HG02938 (cell line): ENCODE results near the gene OR8K3.

ENCODE experiments used
- ATAC-seq: cut with Tn5 transposase; IDR thresholded peaks from one replicate; pipeline ENCODE4 v1.9.1; 2021; ENCODE audit warnings: mild to moderate bottlenecking, moderate library complexity; ENCODE audit not compliant: unreplicated experiment

The OR8K3 gene

GRCh38 chr11:56314844-56315243 is at the start of gene OR8K3:
Gene OR8K3 (plus strand): TSS chr11:56315144. CDS start chr11:56318307, 3,163 bp downstream.
- ATAC-seq = no peak

GRCh38 chr11:56271092-56271491 is 43.9 kb upstream of the OR8K3 start:
- ATAC-seq = no peak

DNA sequence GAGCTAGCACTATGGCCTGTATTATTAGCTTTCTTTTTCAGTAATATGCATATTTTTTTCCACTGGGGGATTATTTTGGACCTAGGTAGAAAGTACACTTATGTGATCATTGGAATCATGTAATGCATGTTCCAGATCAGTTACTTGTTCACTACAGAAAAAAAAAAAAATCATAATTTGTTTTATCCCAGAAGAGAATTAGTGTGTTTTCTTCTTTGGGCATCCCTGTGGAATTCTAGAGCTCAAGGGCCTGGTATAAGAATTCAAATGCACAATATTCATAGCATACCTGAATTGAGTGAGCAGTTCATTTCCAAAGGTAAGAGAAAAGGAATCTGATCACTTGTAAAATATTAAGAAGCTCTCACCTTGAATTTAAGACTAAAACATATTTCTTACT is 41.1 kb upstream of the OR8K3 start, which contains the start of gene OR5T1:
Gene OR5T1 (plus strand): TSS at position 301 of the 400 bp plus-strand sequence. CDS start 1,485 bp downstream, outside the sequence.
- ATAC-seq = no peak

GRCh38 chr11:56292154-56292553 is 22.8 kb upstream of the OR8K3 start, which contains the start of gene OR8H1:
Gene OR8H1 (minus strand): TSS chr11:56292254. CDS start chr11:56291062, 1,192 bp downstream.
- ATAC-seq = no peak

- no peak for ATAC-seq
Observed at GRCh38 chr11:56296898-56297297, 18.0 kb upstream of the OR8K3 start.

DNA sequence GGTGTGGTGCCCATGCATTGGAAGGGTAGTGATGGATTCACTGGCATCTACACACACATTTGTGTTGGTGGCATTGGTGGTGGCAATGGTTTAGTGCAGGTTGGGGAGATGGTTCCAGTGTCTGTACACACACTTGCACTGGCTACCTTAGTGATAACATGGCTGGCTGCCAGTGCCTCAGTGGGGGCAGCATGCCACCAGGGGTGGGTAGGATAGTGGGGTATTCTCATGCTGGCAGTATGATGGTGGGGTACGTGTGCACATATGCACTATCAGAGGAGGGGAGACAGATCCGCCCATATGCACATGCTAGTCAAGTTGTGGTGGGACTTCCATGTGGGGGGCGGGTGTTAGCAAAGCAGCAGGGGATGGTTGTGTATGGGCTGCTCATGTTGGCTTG is 7.1 kb upstream of the OR8K3 start:
- no peak for ATAC-seq

GRCh38 chr11:56331861-56332491 is 17.0 kb downstream of the OR8K3 start:
- ATAC-seq = no peak

- no peak for ATAC-seq
Observed at GRCh38 chr11:56333156-56333555, 18.2 kb downstream of the OR8K3 start.

- no peak for ATAC-seq
Observed at GRCh38 chr11:56340289-56340688, 25.3 kb downstream of the OR8K3 start.

- no peak for ATAC-seq
Observed at GRCh38 chr11:56345739-56346138, 30.8 kb downstream of the OR8K3 start, which contains the start of gene OR8K1. Gene OR8K1 (plus strand): TSS chr11:56346039. CDS start chr11:56346039, 0 bp downstream.

DNA sequence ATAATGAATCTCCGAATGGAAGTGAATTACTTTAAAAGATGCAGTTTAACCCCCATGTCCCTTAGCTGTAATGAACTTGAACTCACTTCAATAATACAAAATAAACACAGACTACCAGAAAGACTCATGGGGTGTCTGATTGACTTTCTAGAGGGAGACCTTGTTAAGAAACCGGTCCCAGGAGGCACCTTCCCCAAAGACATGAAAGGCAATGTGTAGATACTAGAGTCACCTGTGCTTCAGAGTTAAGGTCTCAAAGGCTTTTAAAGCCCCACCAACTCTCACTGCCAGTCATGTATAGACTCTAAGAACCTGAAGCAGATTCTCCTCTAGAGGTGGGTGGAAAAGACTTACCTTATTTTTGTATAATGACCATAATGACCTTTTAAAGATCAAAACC is 39.0 kb downstream of the OR8K3 start, which contains the start of gene OR8J1:
Gene OR8J1 (plus strand): TSS at position 301 of the 400 bp plus-strand sequence. CDS start 5,956 bp downstream, outside the sequence.
- no peak for ATAC-seq
